Measurements from ENCODE around the gene SEC23IP.
A peak's percentile ranks its signal among the peaks of the same experiment; 100 is the strongest.
"Not testable (repeated sequence)": the region's sequence is repeated elsewhere in the genome, so short reads cannot be mapped to it uniquely, and the experiment has no call there.

SEC23IP gene

GRCh38 chr10:119892188-119893065, at the start of gene SEC23IP:
TSS of gene SEC23IP (plus strand) at chr10:119892730. CDS start at chr10:119892783, 53 bp downstream.
- DNase-seq = peak; percentile 62 to 84

- DNase-seq = no peak
Observed at GRCh38 chr10:119845656-119846055, 46.9 kb upstream of the SEC23IP start.

- no peak for DNase-seq
Observed at GRCh38 chr10:119849031-119849789, 43.3 kb upstream of the SEC23IP start.

GRCh38 chr10:119849944-119850343, 42.6 kb upstream of the SEC23IP start:
- no peak for DNase-seq

- DNase-seq = no peak
Observed at GRCh38 chr10:119852277-119852676, 40.3 kb upstream of the SEC23IP start.

GRCh38 chr10:119852822-119853221, 39.7 kb upstream of the SEC23IP start:
- no peak for DNase-seq

GRCh38 chr10:119853574-119853973, 39.0 kb upstream of the SEC23IP start:
- no peak for DNase-seq

GRCh38 chr10:119858063-119858462, 34.5 kb upstream of the SEC23IP start:
- no peak for DNase-seq

- DNase-seq = peak in 1 of 2 experiments; percentile 7
Observed at GRCh38 chr10:119859420-119860258, 32.9 kb upstream of the SEC23IP start.

GRCh38 chr10:119860866-119861607, 31.5 kb upstream of the SEC23IP start:
- no peak for DNase-seq

GRCh38 chr10:119862524-119862923, 30.0 kb upstream of the SEC23IP start:
- DNase-seq = no peak

GRCh38 chr10:119863951-119864565, 28.5 kb upstream of the SEC23IP start:
- DNase-seq = no peak

GRCh38 chr10:119865699-119866240, 26.8 kb upstream of the SEC23IP start:
- DNase-seq = no peak

- DNase-seq = no peak
Observed at GRCh38 chr10:119867317-119867716, 25.2 kb upstream of the SEC23IP start.

GRCh38 chr10:119869398-119869797, 23.1 kb upstream of the SEC23IP start:
- DNase-seq = not testable (repeated sequence)

GRCh38 chr10:119871881-119872609, 20.5 kb upstream of the SEC23IP start:
- DNase-seq = no peak

- DNase-seq = no peak
Observed at GRCh38 chr10:119872610-119872859, 20.0 kb upstream of the SEC23IP start, which contains the start of gene MCMBP. TSS of gene MCMBP (minus strand) at chr10:119872843. CDS start at chr10:119872584, 259 bp downstream.

GRCh38 chr10:119872860-119873681, 19.5 kb upstream of the SEC23IP start:
- DNase-seq = peak; percentile 41 to 67

- no peak for DNase-seq
Observed at GRCh38 chr10:119878524-119878923, 14.0 kb upstream of the SEC23IP start.
